ENCODE data around the gene LRP2BP.
A peak's percentile ranks its signal among the peaks of the same experiment; 100 is the strongest.

Gene LRP2BP

GRCh38 chr4:185344743-185345538, 50.8 kb downstream of the LRP2BP start:
- H3K27ac ChIP-seq = peak overlapping the region; percentile 82
- TF ChIP-seq CTCF (IDR thresholded peaks at IDR 0.05; ENCODE audit: low read depth, low read length, missing control alignments) = no peak
- no peak for DNase-seq
- no peaks in the 10 kb centered on the region for H3K27me3 ChIP-seq (replicated peaks)
- H3K4me3 ChIP-seq (ENCODE audit: low read depth, low read length) = no peak overlapping the region
- H3K36me3 ChIP-seq (replicated peaks) = peaks cover 8% of the 10 kb centered on the region
- in situ Hi-C loops (cut with HindIII; ENCODE audit: low pct_ligation_motif_present, low sequenced_read_pairs) = no loop called here

GRCh38 chr4:185343726-185344581, 51.8 kb downstream of the LRP2BP start:
- Histone ChIP-seq H3K4me3 (ENCODE audit: low read depth, low read length) (no peak overlapping the region), H3K27me3 (replicated peaks) (no peaks in the 10 kb centered on the region), H3K36me3 (replicated peaks) (peaks cover 4% of the 10 kb centered on the region), H3K27ac (peak overlapping the region; percentile 82)
- TF ChIP-seq CTCF (IDR thresholded peaks at IDR 0.05; ENCODE audit: low read depth, low read length, missing control alignments) = no peak
- in situ Hi-C loops (cut with HindIII; ENCODE audit: low pct_ligation_motif_present, low sequenced_read_pairs) = no loop called here
- peak; percentile 72 for DNase-seq

- in situ Hi-C loops (cut with HindIII; ENCODE audit: low pct_ligation_motif_present, low sequenced_read_pairs) = no loop called here
- DNase-seq = no peak
- H3K27ac ChIP-seq = no peak overlapping the region
- TF ChIP-seq CTCF (IDR thresholded peaks at IDR 0.05; ENCODE audit: low read depth, low read length, missing control alignments) = no peak
- no peaks in the 10 kb centered on the region for H3K36me3 ChIP-seq (replicated peaks)
- no peaks in the 10 kb centered on the region for H3K27me3 ChIP-seq (replicated peaks)
- no peak overlapping the region for H3K4me3 ChIP-seq (ENCODE audit: low read depth, low read length)
Measured at GRCh38 chr4:185341841-185342240, 53.9 kb downstream of the LRP2BP start.

- Histone ChIP-seq H3K4me3 (ENCODE audit: low read depth, low read length) (no peak overlapping the region), H3K27ac (no peak overlapping the region), H3K27me3 (replicated peaks) (no peaks in the 10 kb centered on the region), H3K36me3 (replicated peaks) (no peaks in the 10 kb centered on the region)
- in situ Hi-C loops (cut with HindIII; ENCODE audit: low pct_ligation_motif_present, low sequenced_read_pairs) = no loop called here
- no peak for TF ChIP-seq CTCF (IDR thresholded peaks at IDR 0.05; ENCODE audit: low read depth, low read length, missing control alignments)
- no peak for DNase-seq
Measured at GRCh38 chr4:185341377-185341776, 54.3 kb downstream of the LRP2BP start.

- Histone ChIP-seq H3K27me3 (replicated peaks) (no peaks in the 10 kb centered on the region), H3K36me3 (replicated peaks) (no peaks in the 10 kb centered on the region), H3K4me3 (ENCODE audit: low read depth, low read length) (no peak overlapping the region), H3K27ac (no peak overlapping the region)
- DNase-seq = no peak
- no peak for TF ChIP-seq CTCF (IDR thresholded peaks at IDR 0.05; ENCODE audit: low read depth, low read length, missing control alignments)
- in situ Hi-C loops (cut with HindIII; ENCODE audit: low pct_ligation_motif_present, low sequenced_read_pairs) = no loop called here
Measured at GRCh38 chr4:185339941-185340340, 55.8 kb downstream of the LRP2BP start.
